ENCODE data around the gene JDP2.
"Not testable (repeated sequence)": the region's sequence is repeated elsewhere in the genome, so short reads cannot be mapped to it uniquely, and the experiment has no call there.

JDP2 gene

GRCh38 chr14:75467763-75468162 lies 39.9 kb downstream of the JDP2 start:
- H3K18ac ChIP-seq (ENCODE audit: low read length) = no peak overlapping the region
- no peak overlapping the region for H4K8ac ChIP-seq (ENCODE audit: low read depth, low read length)
- H3K4me1 ChIP-seq (ENCODE audit: control insufficient read depth, low read depth, low read length) = no peaks in the 10 kb centered on the region
- no CpG with 5 or more reads among the region's 11 CpGs for WGBS (ENCODE audit: extremely low coverage, insufficient coverage, low lambda C conversion rate)
- no peak overlapping the region for H2BK5ac ChIP-seq (ENCODE audit: low read length)
- H4K5ac ChIP-seq (ENCODE audit: low read length) = no peak overlapping the region
- no peak for DNase-seq
- no peak overlapping the region for H2AK5ac ChIP-seq (ENCODE audit: low read length)
- peaks cover 10% of the 10 kb centered on the region for H3K79me1 ChIP-seq (ENCODE audit: low read length)
- H3K27ac ChIP-seq (ENCODE audit: low read depth, low read length) = no peak overlapping the region
- H2BK15ac ChIP-seq (replicated peaks; ENCODE audit: low read depth) = no peak overlapping the region
- H3K9ac ChIP-seq (ENCODE audit: low read length) = no peak overlapping the region
- no peak overlapping the region for H3K56ac ChIP-seq (ENCODE audit: low read length)
- H3K79me2 ChIP-seq (ENCODE audit: control insufficient read depth, insufficient read depth, low read length) = no peaks in the 10 kb centered on the region
- no peak overlapping the region for H3K23ac ChIP-seq (ENCODE audit: low read length)
- H3K4me3 ChIP-seq (ENCODE audit: low read length) = no peak overlapping the region
- no peak overlapping the region for H2BK120ac ChIP-seq (ENCODE audit: low read depth, low read length)
- no peak overlapping the region for H3K4ac ChIP-seq (ENCODE audit: low read depth, low read length)
- no peak overlapping the region for H3K4me2 ChIP-seq (ENCODE audit: low read length)
- no peaks in the 10 kb centered on the region for H3K27me3 ChIP-seq (ENCODE audit: insufficient read depth, low read length, poor library complexity)
- peaks cover 18% of the 10 kb centered on the region for H3K36me3 ChIP-seq (ENCODE audit: control insufficient read depth, insufficient read depth, low read length)

DNA sequence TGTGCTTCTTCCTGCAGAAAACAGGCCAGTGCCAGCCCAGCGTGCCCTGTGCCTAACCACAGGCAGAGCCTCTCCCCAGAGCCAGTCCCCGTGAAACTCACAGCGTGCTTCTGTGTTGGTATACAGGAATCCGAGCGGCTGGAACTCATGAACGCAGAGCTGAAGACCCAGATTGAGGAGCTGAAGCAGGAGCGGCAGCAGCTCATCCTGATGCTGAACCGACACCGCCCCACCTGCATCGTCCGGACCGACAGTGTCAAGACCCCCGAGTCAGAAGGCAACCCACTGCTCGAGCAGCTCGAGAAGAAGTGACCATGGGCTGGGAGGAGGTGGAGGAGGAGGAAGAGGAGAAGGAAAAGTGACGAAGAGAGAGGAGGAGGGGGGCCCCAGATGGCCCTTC lies 41.3 kb downstream of the JDP2 start:
- Histone ChIP-seq H3K27me3 (ENCODE audit: insufficient read depth, low read length, poor library complexity) (no peaks in the 10 kb centered on the region), H3K9ac (ENCODE audit: low read length) (no peak overlapping the region), H3K36me3 (ENCODE audit: control insufficient read depth, insufficient read depth, low read length) (peaks cover 13% of the 10 kb centered on the region), H3K4me2 (ENCODE audit: low read length) (no peak overlapping the region), H3K4me3 (ENCODE audit: low read length) (no peak overlapping the region), H3K79me1 (ENCODE audit: low read length) (peaks cover 3% of the 10 kb centered on the region), H3K23ac (ENCODE audit: low read length) (no peak overlapping the region), H3K56ac (ENCODE audit: low read length) (no peak overlapping the region), H3K4me1 (ENCODE audit: control insufficient read depth, low read depth, low read length) (no peaks in the 10 kb centered on the region), H2AK5ac (ENCODE audit: low read length) (no peak overlapping the region), H2BK5ac (ENCODE audit: low read length) (no peak overlapping the region), H4K8ac (ENCODE audit: low read depth, low read length) (no peak overlapping the region), H3K27ac (ENCODE audit: low read depth, low read length) (no peak overlapping the region), H4K5ac (ENCODE audit: low read length) (no peak overlapping the region), H2BK15ac (replicated peaks; ENCODE audit: low read depth) (no peak overlapping the region), H2BK120ac (ENCODE audit: low read depth, low read length) (no peak overlapping the region), H3K79me2 (ENCODE audit: control insufficient read depth, insufficient read depth, low read length) (no peaks in the 10 kb centered on the region), H3K18ac (ENCODE audit: low read length) (no peak overlapping the region), H3K4ac (ENCODE audit: low read depth, low read length) (no peak overlapping the region)
- DNase-seq = no peak
- WGBS (ENCODE audit: extremely low coverage, insufficient coverage, low lambda C conversion rate) = no CpG with 5 or more reads among the region's 16 CpGs

DNA sequence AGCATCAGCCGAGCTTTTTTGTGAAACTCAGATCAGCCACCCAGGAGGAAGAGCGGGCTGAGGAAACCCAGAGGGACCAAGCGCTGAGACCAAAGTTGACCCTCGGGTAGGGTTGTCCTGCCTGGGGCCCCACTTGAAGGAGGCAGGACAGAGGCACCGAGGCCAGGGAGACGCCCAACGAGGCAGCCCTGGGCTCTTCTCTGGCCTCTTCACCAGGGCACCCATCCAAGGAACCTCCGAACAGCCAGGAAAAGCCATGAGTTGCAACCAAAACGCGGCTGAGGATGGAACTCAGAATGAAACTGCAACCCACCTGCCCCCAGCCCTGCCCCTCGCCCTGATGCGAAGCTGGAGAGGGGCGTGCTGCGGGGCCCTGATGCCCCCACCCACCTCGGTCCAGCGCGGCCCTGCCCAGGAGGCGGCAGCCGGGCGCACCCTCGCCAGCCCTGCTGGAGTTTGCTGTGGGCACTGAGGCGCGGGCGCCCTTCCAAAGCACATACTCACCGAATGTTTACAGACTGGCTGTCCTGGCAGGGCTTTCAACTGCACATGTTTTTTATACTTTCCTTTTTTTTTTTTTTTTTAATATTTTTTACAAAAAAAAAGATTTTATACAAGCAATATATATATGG lies 41.9 kb downstream of the JDP2 start:
- no peak overlapping the region for H4K5ac ChIP-seq (ENCODE audit: low read length)
- peaks cover 3% of the 10 kb centered on the region for H3K79me1 ChIP-seq (ENCODE audit: low read length)
- H3K27me3 ChIP-seq (ENCODE audit: insufficient read depth, low read length, poor library complexity) = no peaks in the 10 kb centered on the region
- no peak for DNase-seq
- no peak overlapping the region for H3K4ac ChIP-seq (ENCODE audit: low read depth, low read length)
- H2BK120ac ChIP-seq (ENCODE audit: low read depth, low read length) = no peak overlapping the region
- H3K23ac ChIP-seq (ENCODE audit: low read length) = no peak overlapping the region
- H2AK5ac ChIP-seq (ENCODE audit: low read length) = no peak overlapping the region
- no peak overlapping the region for H2BK5ac ChIP-seq (ENCODE audit: low read length)
- H3K79me2 ChIP-seq (ENCODE audit: control insufficient read depth, insufficient read depth, low read length) = no peaks in the 10 kb centered on the region
- no peak overlapping the region for H3K18ac ChIP-seq (ENCODE audit: low read length)
- H2BK15ac ChIP-seq (replicated peaks; ENCODE audit: low read depth) = no peak overlapping the region
- H3K4me2 ChIP-seq (ENCODE audit: low read length) = no peak overlapping the region
- no peak overlapping the region for H4K8ac ChIP-seq (ENCODE audit: low read depth, low read length)
- H3K4me1 ChIP-seq (ENCODE audit: control insufficient read depth, low read depth, low read length) = no peaks in the 10 kb centered on the region
- H3K36me3 ChIP-seq (ENCODE audit: control insufficient read depth, insufficient read depth, low read length) = peaks cover 13% of the 10 kb centered on the region
- H3K9ac ChIP-seq (ENCODE audit: low read length) = no peak overlapping the region
- H3K56ac ChIP-seq (ENCODE audit: low read length) = no peak overlapping the region
- WGBS (ENCODE audit: extremely low coverage, insufficient coverage, low lambda C conversion rate) = no CpG with 5 or more reads among the region's 25 CpGs
- H3K27ac ChIP-seq (ENCODE audit: low read depth, low read length) = no peak overlapping the region
- H3K4me3 ChIP-seq (ENCODE audit: low read length) = no peak overlapping the region

DNA sequence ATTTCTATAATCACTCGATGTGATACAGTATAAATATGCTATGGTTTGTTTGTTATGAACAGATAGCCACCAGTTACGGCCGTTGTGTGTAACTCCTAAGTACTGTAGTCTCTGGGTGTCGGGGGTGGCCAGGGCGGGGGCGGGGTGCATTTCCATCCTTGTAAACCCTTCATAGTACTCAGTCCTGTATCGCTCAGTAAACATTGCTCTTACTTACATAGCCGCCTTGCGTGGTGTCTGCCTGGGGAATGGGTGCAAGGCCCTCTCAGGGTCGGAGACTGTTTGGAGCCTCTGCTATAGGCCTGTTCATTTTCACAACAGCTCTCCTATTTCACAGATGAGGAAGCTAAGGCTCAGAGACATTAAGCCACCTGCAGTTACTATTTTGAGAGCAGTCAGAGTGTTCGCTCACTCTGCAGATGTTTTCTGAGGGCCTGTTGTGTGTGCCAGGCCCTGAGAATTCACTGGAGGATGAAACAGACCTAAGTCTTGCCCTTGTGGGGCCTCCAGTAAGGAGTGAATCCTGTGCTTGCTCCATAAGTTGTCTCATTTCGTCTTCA lies 42.5 kb downstream of the JDP2 start:
- no peak overlapping the region for H3K18ac ChIP-seq (ENCODE audit: low read length)
- no peak overlapping the region for H2BK120ac ChIP-seq (ENCODE audit: low read depth, low read length)
- H4K5ac ChIP-seq (ENCODE audit: low read length) = no peak overlapping the region
- H4K8ac ChIP-seq (ENCODE audit: low read depth, low read length) = no peak overlapping the region
- H3K4me2 ChIP-seq (ENCODE audit: low read length) = no peak overlapping the region
- H3K36me3 ChIP-seq (ENCODE audit: control insufficient read depth, insufficient read depth, low read length) = peaks cover 14% of the 10 kb centered on the region
- no peak overlapping the region for H2AK5ac ChIP-seq (ENCODE audit: low read length)
- no CpG with 5 or more reads among the region's 12 CpGs for WGBS (ENCODE audit: extremely low coverage, insufficient coverage, low lambda C conversion rate)
- no peak overlapping the region for H3K9ac ChIP-seq (ENCODE audit: low read length)
- no peaks in the 10 kb centered on the region for H3K4me1 ChIP-seq (ENCODE audit: control insufficient read depth, low read depth, low read length)
- no peak overlapping the region for H3K56ac ChIP-seq (ENCODE audit: low read length)
- H3K27me3 ChIP-seq (ENCODE audit: insufficient read depth, low read length, poor library complexity) = no peaks in the 10 kb centered on the region
- no peak overlapping the region for H3K23ac ChIP-seq (ENCODE audit: low read length)
- no peak overlapping the region for H2BK15ac ChIP-seq (replicated peaks; ENCODE audit: low read depth)
- H3K4ac ChIP-seq (ENCODE audit: low read depth, low read length) = no peak overlapping the region
- H3K27ac ChIP-seq (ENCODE audit: low read depth, low read length) = no peak overlapping the region
- H3K79me1 ChIP-seq (ENCODE audit: low read length) = peaks cover 3% of the 10 kb centered on the region
- no peak overlapping the region for H2BK5ac ChIP-seq (ENCODE audit: low read length)
- H3K4me3 ChIP-seq (ENCODE audit: low read length) = no peak overlapping the region
- H3K79me2 ChIP-seq (ENCODE audit: control insufficient read depth, insufficient read depth, low read length) = no peaks in the 10 kb centered on the region
- no peak for DNase-seq

GRCh38 chr14:75471059-75471458 lies 43.2 kb downstream of the JDP2 start:
- H3K4me1 ChIP-seq (ENCODE audit: control insufficient read depth, low read depth, low read length) = no peaks in the 10 kb centered on the region
- no peak overlapping the region for H3K4me3 ChIP-seq (ENCODE audit: low read length)
- no peak overlapping the region for H3K27ac ChIP-seq (ENCODE audit: low read depth, low read length)
- H2BK15ac ChIP-seq (replicated peaks; ENCODE audit: low read depth) = no peak overlapping the region
- no peaks in the 10 kb centered on the region for H3K79me2 ChIP-seq (ENCODE audit: control insufficient read depth, insufficient read depth, low read length)
- no peak overlapping the region for H3K23ac ChIP-seq (ENCODE audit: low read length)
- H3K4me2 ChIP-seq (ENCODE audit: low read length) = no peak overlapping the region
- H3K56ac ChIP-seq (ENCODE audit: low read length) = no peak overlapping the region
- no CpG with 5 or more reads among the region's 5 CpGs for WGBS (ENCODE audit: extremely low coverage, insufficient coverage, low lambda C conversion rate)
- no peak for DNase-seq
- H3K18ac ChIP-seq (ENCODE audit: low read length) = no peak overlapping the region
- H2BK5ac ChIP-seq (ENCODE audit: low read length) = no peak overlapping the region
- H3K4ac ChIP-seq (ENCODE audit: low read depth, low read length) = no peak overlapping the region
- H3K36me3 ChIP-seq (ENCODE audit: control insufficient read depth, insufficient read depth, low read length) = peaks cover 15% of the 10 kb centered on the region
- no peak overlapping the region for H4K5ac ChIP-seq (ENCODE audit: low read length)
- no peak overlapping the region for H4K8ac ChIP-seq (ENCODE audit: low read depth, low read length)
- H3K9ac ChIP-seq (ENCODE audit: low read length) = no peak overlapping the region
- no peaks in the 10 kb centered on the region for H3K27me3 ChIP-seq (ENCODE audit: insufficient read depth, low read length, poor library complexity)
- peaks cover 3% of the 10 kb centered on the region for H3K79me1 ChIP-seq (ENCODE audit: low read length)
- no peak overlapping the region for H2AK5ac ChIP-seq (ENCODE audit: low read length)
- no peak overlapping the region for H2BK120ac ChIP-seq (ENCODE audit: low read depth, low read length)

DNA sequence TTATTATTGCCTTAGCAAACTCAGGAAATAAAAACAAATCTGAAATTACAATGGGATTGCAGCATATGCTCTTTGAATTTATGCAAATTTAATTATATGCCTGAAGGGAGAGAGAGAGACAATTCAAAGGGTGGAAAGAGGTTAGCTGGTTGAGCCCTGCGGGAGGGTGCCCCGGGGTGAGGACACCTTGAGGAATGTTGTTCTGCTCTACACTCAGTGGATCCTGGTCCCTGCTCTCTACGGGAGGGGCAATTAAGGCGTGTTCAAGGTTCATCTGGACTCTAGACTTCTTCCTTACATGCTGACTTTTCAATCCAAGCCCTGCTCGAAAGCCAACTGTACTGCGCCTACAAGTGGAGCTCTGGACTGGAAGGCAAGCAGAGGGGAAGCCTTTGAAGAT lies 46.3 kb downstream of the JDP2 start:
- not testable (repeated sequence) for H3K27ac ChIP-seq (ENCODE audit: low read depth, low read length); H3K4ac ChIP-seq (ENCODE audit: low read depth, low read length); H3K23ac ChIP-seq (ENCODE audit: low read length); H3K4me2 ChIP-seq (ENCODE audit: low read length); H4K8ac ChIP-seq (ENCODE audit: low read depth, low read length); H3K79me1 ChIP-seq (ENCODE audit: low read length); H2AK5ac ChIP-seq (ENCODE audit: low read length); H3K4me1 ChIP-seq (ENCODE audit: control insufficient read depth, low read depth, low read length); H3K4me3 ChIP-seq (ENCODE audit: low read length); H4K5ac ChIP-seq (ENCODE audit: low read length); H2BK120ac ChIP-seq (ENCODE audit: low read depth, low read length); H3K56ac ChIP-seq (ENCODE audit: low read length); H3K27me3 ChIP-seq (ENCODE audit: insufficient read depth, low read length, poor library complexity); H2BK5ac ChIP-seq (ENCODE audit: low read length); H2BK15ac ChIP-seq (replicated peaks; ENCODE audit: low read depth); H3K18ac ChIP-seq (ENCODE audit: low read length); H3K79me2 ChIP-seq (ENCODE audit: control insufficient read depth, insufficient read depth, low read length); DNase-seq; H3K9ac ChIP-seq (ENCODE audit: low read length)
- WGBS (ENCODE audit: extremely low coverage, insufficient coverage, low lambda C conversion rate) = no CpG with 5 or more reads among the region's 6 CpGs
- peaks cover 11% of the 10 kb centered on the region for H3K36me3 ChIP-seq (ENCODE audit: control insufficient read depth, insufficient read depth, low read length)
